T-helper 2 cell (primary cell): ENCODE measurements around the gene KRT85.
"Not testable (repeated sequence)": the region's sequence is repeated elsewhere in the genome, so short reads cannot be mapped to it uniquely, and the experiment has no call there.

Source experiments
- DNase-seq, 5 experiments: peaks; one replicate each; pipeline versions ENCODE4 v3.0.0 to v3.0.0-alpha.2; 2012 to 2022

The KRT85 gene

GRCh38 chr12:52347551-52348510 is 19.4 kb downstream of the KRT85 start:
- DNase-seq = no peak

- DNase-seq = no peak
Observed at GRCh38 chr12:52347016-52347415, 20.3 kb downstream of the KRT85 start.

GRCh38 chr12:52346593-52346992 is 20.7 kb downstream of the KRT85 start:
- DNase-seq = no peak

- not testable (repeated sequence) for DNase-seq
Observed at GRCh38 chr12:52345041-52345440, 22.2 kb downstream of the KRT85 start.

GRCh38 chr12:52344111-52344510 is 23.2 kb downstream of the KRT85 start:
- DNase-seq = no peak

GRCh38 chr12:52343550-52343949 is 23.7 kb downstream of the KRT85 start:
- no peak for DNase-seq

GRCh38 chr12:52342781-52343490 is 24.3 kb downstream of the KRT85 start:
- no peak for DNase-seq

- DNase-seq = no peak
Observed at GRCh38 chr12:52341066-52341580, 26.2 kb downstream of the KRT85 start.

- DNase-seq = no peak
Observed at GRCh38 chr12:52338241-52338960, 28.9 kb downstream of the KRT85 start.

GRCh38 chr12:52337054-52337453 is 30.2 kb downstream of the KRT85 start:
- no peak for DNase-seq

GRCh38 chr12:52336641-52337040 is 30.6 kb downstream of the KRT85 start:
- DNase-seq = no peak

- no peak for DNase-seq
Observed at GRCh38 chr12:52335598-52336262, 31.6 kb downstream of the KRT85 start.

- no peak for DNase-seq
Observed at GRCh38 chr12:52334185-52334584, 33.1 kb downstream of the KRT85 start.

- DNase-seq = no peak
Observed at GRCh38 chr12:52333321-52333720, 34.0 kb downstream of the KRT85 start.

GRCh38 chr12:52332381-52332780 is 34.9 kb downstream of the KRT85 start:
- DNase-seq = no peak

GRCh38 chr12:52331833-52332232 is 35.4 kb downstream of the KRT85 start:
- no peak for DNase-seq

GRCh38 chr12:52331039-52331438 is 36.2 kb downstream of the KRT85 start:
- DNase-seq = no peak

- DNase-seq = no peak
Observed at GRCh38 chr12:52327830-52328500, 39.3 kb downstream of the KRT85 start.

- DNase-seq = peak; percentile 25 to 87 (median 65)
Observed at GRCh38 chr12:52327052-52327829, 40.0 kb downstream of the KRT85 start.

- no peak for DNase-seq
Observed at GRCh38 chr12:52324153-52324444, 43.2 kb downstream of the KRT85 start.
